SHP77 treated with DMSO at 0.1 percent for 48 hours (cell line): ENCODE results near the gene GPC2.
"Not testable (repeated sequence)": the region's sequence is repeated elsewhere in the genome, so short reads cannot be mapped to it uniquely, and the experiment has no call there.

Experiments used
- DNase-seq: peaks from one replicate; lab custom pipeline; 2025; lab: John Stamatoyannopoulos, UW

Gene GPC2

DNA sequence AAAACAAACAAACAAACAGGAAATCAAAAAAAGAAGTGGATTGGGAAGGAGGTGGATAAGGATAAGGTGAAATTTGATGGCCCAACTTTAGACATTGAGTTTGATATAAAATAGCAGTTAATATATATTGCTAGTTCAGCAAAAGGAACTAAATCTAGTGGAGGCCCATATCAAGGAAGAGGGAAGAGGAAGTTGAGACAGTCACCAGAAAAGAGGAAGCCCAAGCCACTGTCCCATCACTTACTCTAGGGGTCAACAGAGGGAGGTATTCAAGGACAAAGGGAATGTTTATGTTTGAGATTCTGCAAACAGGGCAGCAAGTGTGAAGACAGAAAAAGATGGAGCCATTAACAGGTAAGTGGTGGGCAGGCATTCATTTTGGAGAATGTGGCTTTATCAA, 24.8 kb downstream of the GPC2 start:
- no peak for DNase-seq

GRCh38 chr7:100148559-100149328, 28.4 kb downstream of the GPC2 start, which contains the start of gene LAMTOR4:
Gene LAMTOR4, plus strand, starts transcription at chr7:100148918. Its CDS starts 55 bp downstream, at chr7:100148973.
- DNase-seq: peak; percentile 98

DNA sequence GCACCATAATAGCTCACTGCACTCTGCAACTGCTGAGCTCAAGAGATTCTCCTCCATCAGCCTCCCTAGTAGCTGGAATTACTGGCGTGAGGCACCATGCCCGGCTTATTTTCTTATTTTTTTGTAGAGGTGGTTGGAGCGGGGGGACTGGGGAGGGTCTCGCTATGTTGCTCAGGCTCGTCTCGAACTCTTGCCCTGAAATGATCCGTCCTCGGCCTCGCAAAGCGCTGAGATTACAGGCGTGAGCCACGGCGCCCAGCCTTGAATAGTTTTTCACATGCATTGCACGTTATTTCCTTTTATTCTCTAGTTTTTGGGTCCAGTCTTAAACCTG, 29.0 kb downstream of the GPC2 start:
- no peak for DNase-seq

DNA sequence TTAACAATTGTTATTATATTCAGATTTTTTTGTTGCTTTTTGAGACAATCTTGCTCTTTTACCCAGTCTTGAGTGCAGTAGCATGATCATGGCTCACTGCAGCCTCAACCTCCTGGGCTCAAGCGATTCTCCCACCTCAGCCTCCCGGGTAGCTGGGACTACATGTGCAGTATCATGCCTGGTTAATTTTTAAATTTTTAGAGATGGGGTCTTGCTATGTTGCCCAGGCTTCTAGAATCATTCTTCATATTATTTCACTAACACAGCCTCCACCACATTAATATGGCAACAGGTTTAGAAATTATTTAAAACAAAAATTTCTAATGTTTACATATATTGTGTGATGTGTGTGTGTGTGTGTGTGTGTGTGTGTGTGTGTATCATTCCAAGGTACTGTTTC, 29.9 kb downstream of the GPC2 start:
- DNase-seq: no peak

DNA sequence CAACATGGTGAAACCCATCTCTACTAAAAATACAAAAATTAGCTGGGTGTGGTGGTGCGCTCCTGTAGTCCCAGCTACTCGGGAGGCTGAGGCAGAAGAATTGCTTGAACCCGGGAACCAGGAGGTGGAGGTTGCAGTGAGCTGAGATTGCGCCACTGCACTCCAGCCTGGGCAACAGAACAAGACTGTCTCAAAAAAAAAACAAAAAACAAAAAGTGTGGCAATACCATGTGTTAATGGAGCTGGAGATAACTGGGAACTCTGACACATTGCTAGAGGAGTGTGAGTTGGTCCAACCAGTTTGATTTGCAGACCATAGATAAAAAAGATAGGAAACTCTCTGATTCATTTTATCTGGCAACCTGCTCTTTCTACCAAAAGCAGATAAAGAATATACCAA, 30.8 kb downstream of the GPC2 start:
- not testable (repeated sequence) for DNase-seq

DNA sequence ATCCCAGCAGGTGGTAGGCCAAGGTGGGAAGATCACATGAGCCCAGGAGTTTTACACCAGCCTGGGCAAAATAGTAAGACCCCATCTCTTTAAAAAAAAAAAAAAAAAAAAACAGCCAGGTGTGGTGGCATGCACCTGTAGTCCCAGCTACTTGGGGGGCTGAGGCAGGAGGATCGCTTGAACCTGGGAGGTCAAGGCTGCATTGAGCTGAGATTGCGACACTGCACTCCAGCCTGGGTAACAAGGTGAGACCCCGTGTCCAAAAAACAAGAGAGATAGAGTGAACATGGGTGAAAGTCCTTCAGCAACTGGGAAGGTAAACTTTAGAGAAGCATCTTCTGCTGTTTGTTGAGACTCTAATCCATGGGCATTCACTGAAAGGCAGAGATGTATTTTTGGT, 34.7 kb downstream of the GPC2 start:
- no peak for DNase-seq

GRCh38 chr7:100141555-100141949, 35.6 kb downstream of the GPC2 start:
- no peak for DNase-seq

GRCh38 chr7:100137851-100138760, 39.1 kb downstream of the GPC2 start:
- no peak for DNase-seq

- DNase-seq: peak; percentile 44
These were observed 44.5 kb downstream of the GPC2 start for GRCh38 chr7:100132697-100133151.

DNA sequence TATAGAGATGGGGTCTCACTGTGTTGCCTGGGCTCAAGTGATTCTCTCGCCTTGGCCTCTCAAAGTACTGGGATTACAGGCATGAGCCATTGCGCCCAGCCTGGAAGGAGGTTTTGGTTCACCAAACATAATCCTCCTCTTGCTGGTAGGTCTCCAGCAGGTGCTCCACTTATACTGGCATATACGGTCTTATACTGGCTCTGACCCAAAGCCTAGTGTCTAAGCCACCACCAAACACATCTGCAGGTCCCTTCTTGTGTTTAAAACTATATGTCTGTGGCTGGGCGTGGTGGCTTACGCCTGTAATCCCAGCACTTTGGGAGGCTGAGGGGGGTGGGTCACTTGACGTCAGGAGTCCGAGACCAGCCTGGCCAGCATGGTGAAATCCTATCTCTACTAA, 45.1 kb downstream of the GPC2 start:
- DNase-seq: no peak

DNA sequence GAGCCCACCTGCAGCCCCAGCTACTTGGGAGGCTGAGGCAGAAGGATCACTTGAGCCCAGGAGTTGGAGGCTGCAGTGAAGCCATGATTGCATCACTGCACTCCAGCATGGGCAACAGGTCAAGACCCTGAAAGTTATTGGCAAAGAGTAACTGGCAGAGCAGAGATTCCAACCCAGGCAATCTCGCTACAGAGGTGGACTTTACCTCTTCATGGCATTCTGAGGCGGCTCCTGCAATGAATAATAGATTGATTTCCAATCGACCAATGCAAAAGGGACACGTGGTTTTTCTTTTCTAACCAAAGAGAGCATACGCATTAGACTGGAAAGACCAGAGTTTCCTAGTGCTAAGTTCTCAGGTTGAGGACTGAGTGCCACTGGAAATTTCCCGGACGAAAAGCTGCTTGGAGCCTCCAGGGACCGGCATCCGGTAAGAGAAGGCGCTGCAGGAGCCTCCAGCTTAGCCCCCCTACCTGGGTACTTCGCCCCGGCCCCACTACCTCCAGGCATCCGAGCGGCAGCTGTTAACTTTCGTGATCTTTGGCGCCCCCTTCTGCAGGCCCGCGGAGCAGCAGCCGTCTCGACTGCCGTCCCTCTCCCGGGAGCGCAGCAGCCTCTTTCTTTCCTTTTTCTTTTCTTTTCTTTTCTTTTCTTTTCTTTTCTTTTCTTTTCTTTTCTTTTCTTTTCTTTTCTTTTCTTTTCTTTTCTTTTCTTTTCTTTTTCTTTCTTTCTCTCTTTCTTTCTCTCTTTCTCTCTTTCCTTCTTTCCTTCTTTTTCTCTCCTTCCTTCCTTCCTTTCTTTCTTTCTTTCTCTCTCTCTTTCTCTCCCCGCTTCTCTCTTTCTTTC, 46.4 kb downstream of the GPC2 start:
- no peak for DNase-seq

DNA sequence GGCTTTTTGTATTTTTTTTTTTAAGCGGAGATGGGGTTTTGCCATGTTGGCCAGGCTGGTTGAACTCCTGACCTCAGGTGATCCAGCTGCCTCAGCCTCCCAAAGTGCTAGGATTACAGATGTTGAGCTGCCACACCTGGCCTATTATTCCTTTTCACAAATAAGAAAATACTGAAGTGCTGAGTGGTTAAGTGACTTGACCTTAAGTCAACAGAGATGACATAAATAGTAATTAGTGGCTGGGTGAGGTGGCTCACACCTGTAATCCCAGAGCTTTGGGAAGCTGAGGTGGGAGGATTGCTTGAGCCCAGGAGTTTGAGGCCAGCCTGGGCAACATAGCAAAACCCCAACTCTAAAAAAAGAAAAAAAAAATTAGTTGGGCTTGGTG, 47.0 kb downstream of the GPC2 start:
- not testable (repeated sequence) for DNase-seq

DNA sequence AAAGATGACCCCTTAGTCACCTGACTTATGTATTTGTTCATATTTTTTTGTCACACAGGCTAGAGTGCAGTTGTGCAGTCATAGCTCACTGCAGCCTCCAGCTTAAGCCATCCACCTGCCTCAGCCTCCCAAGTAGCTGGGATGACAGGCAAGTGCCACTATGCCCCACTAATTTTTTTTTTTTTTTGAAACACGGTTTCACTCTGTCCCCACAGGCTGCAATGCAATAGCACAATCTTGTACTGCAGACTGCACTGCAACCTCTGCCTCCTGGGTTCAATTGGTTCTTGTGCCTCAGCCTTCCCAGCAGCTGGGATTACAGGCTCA, 48.6 kb downstream of the GPC2 start:
- no peak for DNase-seq

DNA sequence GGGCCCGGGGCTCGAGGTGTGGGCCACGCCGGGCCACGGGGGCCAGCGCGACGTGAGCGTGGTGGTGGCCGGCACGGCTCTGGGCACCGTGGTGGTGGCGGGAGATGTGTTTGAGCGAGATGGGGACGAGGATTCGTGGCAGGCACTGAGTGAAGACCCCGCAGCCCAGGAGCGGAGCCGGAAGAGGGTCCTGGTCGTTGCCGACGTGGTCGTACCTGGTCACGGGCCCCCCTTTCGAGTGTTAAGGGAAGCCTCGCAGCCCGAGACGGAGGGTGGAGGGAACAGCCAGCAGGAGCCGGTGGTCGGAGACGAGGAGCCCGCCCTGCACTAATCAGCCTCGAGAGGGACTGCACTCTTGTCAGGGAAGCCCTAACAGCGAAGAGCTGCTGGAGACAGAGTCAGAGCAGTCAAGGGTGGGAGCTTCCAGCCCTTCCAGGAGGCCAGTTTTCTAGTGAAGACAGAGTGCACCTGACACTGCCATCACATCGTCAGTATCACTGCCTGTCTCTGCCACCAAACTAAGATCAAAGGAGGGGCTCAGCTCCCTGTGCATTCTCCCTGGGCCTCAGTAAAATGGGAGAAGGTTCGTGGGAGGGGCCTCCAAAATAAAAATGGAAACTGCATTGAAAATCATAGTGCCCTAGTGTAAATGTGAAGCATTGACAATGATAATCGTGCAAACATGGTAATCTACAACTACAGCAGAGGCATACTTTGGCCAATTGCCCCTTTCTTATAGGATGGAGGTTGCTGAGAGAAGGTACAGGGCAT, 49.1 kb downstream of the GPC2 start:
- DNase-seq: no peak

GRCh38 chr7:100126931-100127865, 50.0 kb downstream of the GPC2 start, which contains the start of gene MBLAC1:
Gene MBLAC1, plus strand, starts transcription at chr7:100126967. Its CDS starts 429 bp downstream, at chr7:100127396.
- DNase-seq: peak; percentile 66

DNA sequence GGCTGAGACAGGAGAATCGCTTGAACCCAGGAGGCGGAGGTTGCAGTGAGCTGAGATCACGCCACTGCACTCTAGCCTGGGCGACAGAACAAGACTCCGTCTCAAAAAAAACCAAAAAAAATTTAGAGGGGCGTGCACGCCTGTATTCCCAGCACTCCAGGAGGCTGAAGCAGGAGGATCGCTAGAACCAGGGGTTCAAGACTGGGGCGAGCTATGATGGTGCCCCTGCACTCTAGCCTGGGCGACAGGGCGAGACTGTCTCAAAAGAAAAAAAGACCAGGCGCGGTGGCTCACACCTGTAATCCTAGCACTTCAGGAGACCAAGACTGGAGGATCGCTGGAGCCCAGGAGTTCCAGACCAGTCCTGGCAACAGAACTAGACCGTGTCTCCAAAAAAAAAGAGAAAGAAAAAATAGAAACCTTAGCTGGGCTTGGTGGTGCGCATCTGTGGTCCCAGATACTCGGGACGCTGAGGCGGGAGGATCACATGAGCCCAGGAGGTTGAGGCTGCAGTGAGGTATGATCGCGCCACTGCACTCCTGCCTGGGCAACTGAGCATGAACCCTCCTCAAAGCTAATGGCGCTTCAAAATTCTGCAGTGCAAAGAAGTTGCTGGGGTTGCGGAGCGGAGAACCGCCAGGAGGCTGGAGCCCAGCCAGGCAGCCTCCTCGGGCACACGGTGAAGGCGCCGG, 50.8 kb downstream of the GPC2 start:
- no peak for DNase-seq

DNA sequence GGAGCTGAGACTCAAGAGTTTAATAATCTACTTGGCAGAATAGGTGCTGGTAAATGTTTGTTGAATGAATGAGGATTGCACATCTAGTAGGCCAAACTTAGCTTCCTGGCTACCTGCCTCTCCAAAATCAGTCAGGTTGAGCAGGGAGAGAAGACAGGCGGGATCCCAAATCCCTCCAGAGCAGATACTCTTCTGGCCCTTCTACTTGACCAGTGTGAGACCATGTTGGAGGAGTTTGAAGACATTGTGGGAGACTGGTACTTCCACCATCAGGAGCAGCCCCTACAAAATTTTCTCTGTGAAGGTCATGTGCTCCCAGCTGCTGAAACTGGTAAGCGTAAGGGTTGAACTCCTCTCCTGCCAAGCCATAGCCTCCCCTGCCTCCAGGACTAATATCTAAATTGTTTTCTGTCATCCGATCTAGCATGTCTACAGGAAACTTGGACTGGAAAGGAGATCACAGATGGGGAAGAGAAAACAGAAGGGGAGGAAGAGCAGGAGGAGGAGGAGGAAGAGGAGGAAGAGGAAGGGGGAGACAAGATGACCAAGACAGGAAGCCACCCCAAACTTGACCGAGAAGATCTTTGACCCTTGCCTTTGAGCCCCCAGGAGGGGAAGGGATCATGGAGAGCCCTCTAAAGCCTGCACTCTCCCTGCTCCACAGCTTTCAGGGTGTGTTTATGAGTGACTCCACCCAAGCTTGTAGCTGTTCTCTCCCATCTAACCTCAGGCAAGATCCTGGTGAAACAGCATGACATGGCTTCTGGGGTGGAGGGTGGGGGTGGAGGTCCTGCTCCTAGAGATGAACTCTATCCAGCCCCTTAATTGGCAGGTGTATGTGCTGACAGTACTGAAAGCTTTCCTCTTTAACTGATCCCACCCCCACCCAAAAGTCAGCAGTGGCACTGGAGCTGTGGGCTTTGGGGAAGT, 52.6 kb downstream of the GPC2 start:
- no peak for DNase-seq

GRCh38 chr7:100122568-100122967, 54.6 kb downstream of the GPC2 start:
- DNase-seq: no peak

- DNase-seq: peak; percentile 78
These were observed 55.1 kb downstream of the GPC2 start for GRCh38 chr7:100122067-100122466.
